Mesenchymal stem cell (in vitro differentiated cells and primary cell): ENCODE results near the gene ARID1B.

Experiments
- DNase-seq: peaks from one replicate; pipeline ENCODE4 v3.0.0-alpha.2; 2013
- H2AFZ ChIP-seq: one replicate; pipeline ENCODE4 v1.6.1; 2013; ENCODE audit warnings: low read depth, mild to moderate bottlenecking, control low read depth, inconsistent platforms, low read length, moderate library complexity
- H2AK5ac ChIP-seq: 2 replicates; pipeline ENCODE4 v1.6.1; 2013; ENCODE audit warnings: low read length, moderate library complexity, mild to moderate bottlenecking, inconsistent platforms; ENCODE audit not compliant: severe bottlenecking
- H2BK120ac ChIP-seq: one replicate; pipeline ENCODE4 v1.6.1; 2013; ENCODE audit warnings: low read depth, mild to moderate bottlenecking, inconsistent platforms, low read length, moderate library complexity
- H2BK12ac ChIP-seq, 2 experiments: one replicate each; pipeline ENCODE4 v1.6.1; 2013; ENCODE audit warnings: inconsistent platforms in 2 of 2, low read length in 2 of 2, mild to moderate bottlenecking in 2 of 2, moderate library complexity in 2 of 2, control low read depth in 1 of 2
- H2BK15ac ChIP-seq: one replicate; pipeline ENCODE4 v1.6.1; 2013; ENCODE audit warnings: mild to moderate bottlenecking, low read depth, inconsistent platforms; ENCODE audit not compliant: poor library complexity, severe bottlenecking
- H2BK5ac ChIP-seq: 2 replicates; pipeline ENCODE4 v1.6.1; 2013; ENCODE audit warnings: low read depth, mild to moderate bottlenecking, low read length, control low read depth, inconsistent platforms; ENCODE audit not compliant: poor library complexity, severe bottlenecking
- H3K14ac ChIP-seq, 2 experiments: one replicate each; pipeline ENCODE4 v1.6.1; 2013; ENCODE audit warnings: inconsistent platforms in 2 of 2, low read length in 2 of 2, control low read depth in 1 of 2, mild to moderate bottlenecking in 1 of 2, moderate library complexity in 1 of 2
- H3K18ac ChIP-seq, 2 experiments: one replicate each; pipeline ENCODE4 v1.6.1; 2013; ENCODE audit warnings: inconsistent platforms in 2 of 2, low read length in 2 of 2, control low read depth in 1 of 2, low read depth in 1 of 2, mild to moderate bottlenecking in 1 of 2
- H3K23ac ChIP-seq, 2 experiments: one replicate each; pipeline ENCODE4 v1.6.1; 2013; ENCODE audit warnings: inconsistent platforms in 2 of 2, low read length in 2 of 2, mild to moderate bottlenecking in 2 of 2, moderate library complexity in 2 of 2, control low read depth in 1 of 2
- H3K27ac ChIP-seq: 2 replicates; pipeline ENCODE4 v1.5.1; 2013; ENCODE audit warnings: mild to moderate bottlenecking, moderate library complexity, low read length, control low read depth, inconsistent platforms; ENCODE audit not compliant: poor library complexity, severe bottlenecking
- H3K27me3 ChIP-seq, 2 experiments: 2 replicates each; pipeline versions ENCODE4 v1.6.1 to v1.7.0; 2013; ENCODE audit warnings: low read length in 2 of 2, mild to moderate bottlenecking in 2 of 2, moderate library complexity in 2 of 2, control low read depth in 1 of 2, inconsistent platforms in 1 of 2; ENCODE audit not compliant: control insufficient read depth in 1 of 2, insufficient read depth in 1 of 2
- H3K36me3 ChIP-seq, 2 experiments: 2 replicates each; pipeline versions ENCODE4 v1.6.1 to v1.7.0; 2013; ENCODE audit warnings: low read length in 2 of 2, control low read depth in 1 of 2, inconsistent platforms in 1 of 2, low read depth in 1 of 2, mild to moderate bottlenecking in 1 of 2; ENCODE audit not compliant: insufficient read depth in 2 of 2, control insufficient read depth in 1 of 2
- H3K4ac ChIP-seq, 2 experiments: one replicate each; pipeline ENCODE4 v1.6.1; 2013; ENCODE audit warnings: inconsistent platforms in 2 of 2, low read length in 2 of 2, mild to moderate bottlenecking in 2 of 2, moderate library complexity in 2 of 2, control low read depth in 1 of 2, low read depth in 1 of 2
- H3K4me1 ChIP-seq: 2 replicates; pipeline ENCODE4 v1.6.1; 2013; ENCODE audit warnings: low read depth, low read length, control low read depth; ENCODE audit not compliant: control insufficient read depth, insufficient read depth
- H3K4me2 ChIP-seq: 2 replicates; pipeline ENCODE4 v1.6.1; 2013; ENCODE audit warnings: low read length, mild to moderate bottlenecking, inconsistent platforms; ENCODE audit not compliant: poor library complexity, severe bottlenecking
- H3K4me3 ChIP-seq, 2 experiments: 2 replicates each; pipeline versions ENCODE4 v1.5.1 to v1.7.0; 2013; ENCODE audit warnings: low read length in 2 of 2, mild to moderate bottlenecking in 2 of 2, control low read depth in 1 of 2, low read depth in 1 of 2; ENCODE audit not compliant: insufficient read depth in 1 of 2
- H3K79me1 ChIP-seq: replicated peaks from 2 replicates; pipeline ENCODE4 v1.6.1; 2013; ENCODE audit warnings: mild to moderate bottlenecking, control low read depth, low read length, inconsistent platforms; ENCODE audit not compliant: poor library complexity, severe bottlenecking
- H3K9ac ChIP-seq: 2 replicates; pipeline ENCODE4 v1.7.0; 2013; ENCODE audit warnings: mild to moderate bottlenecking, low read length, moderate library complexity
- H3K9me3 ChIP-seq: 2 replicates; pipeline ENCODE4 v1.7.0; 2013; ENCODE audit warnings: mild to moderate bottlenecking, low read length; ENCODE audit not compliant: control insufficient read depth
- H4K8ac ChIP-seq: one replicate; pipeline ENCODE4 v1.6.1; 2013; ENCODE audit warnings: inconsistent platforms, mild to moderate bottlenecking, low read length, moderate library complexity
- H4K91ac ChIP-seq: one replicate; pipeline ENCODE4 v1.6.1; 2013; ENCODE audit warnings: mild to moderate bottlenecking, low read length, inconsistent platforms
- WGBS: methylation state at CpG from one replicate; pipeline ENCODE4 v1.1.7; 2013; ENCODE audit warnings: mixed read lengths; 5-methylcytosine and 5-hydroxymethylcytosine counted together

ARID1B gene

GRCh38 chr6:157049133-157049532 lies 272.0 kb downstream of the ARID1B start:
- no peak overlapping the region for H2BK15ac ChIP-seq
- H2BK12ac ChIP-seq = no peak overlapping the region
- H3K36me3 ChIP-seq = no peaks in the 10 kb centered on the region
- no peaks in the 10 kb centered on the region for H3K9me3 ChIP-seq
- H3K14ac ChIP-seq = no peak overlapping the region
- H4K91ac ChIP-seq = no peak overlapping the region
- DNase-seq = no peak
- H4K8ac ChIP-seq = no peak overlapping the region
- no peaks in the 10 kb centered on the region for H3K4me1 ChIP-seq
- peaks cover 15% of the 10 kb centered on the region for H3K79me1 ChIP-seq
- no peaks in the 10 kb centered on the region for H3K27me3 ChIP-seq
- no peak overlapping the region for H3K4ac ChIP-seq
- H3K4me2 ChIP-seq = no peak overlapping the region
- H3K23ac ChIP-seq = no peak overlapping the region
- H3K9ac ChIP-seq = no peak overlapping the region
- no peak overlapping the region for H2AK5ac ChIP-seq
- H2AFZ ChIP-seq = no peak overlapping the region
- no peak overlapping the region for H2BK5ac ChIP-seq
- no peak overlapping the region for H2BK120ac ChIP-seq
- H3K27ac ChIP-seq = no peak overlapping the region
- H3K4me3 ChIP-seq = no peak overlapping the region
- WGBS = 93% methylated on average over 3 of the region's 5 CpGs
- no peak overlapping the region for H3K18ac ChIP-seq

DNA sequence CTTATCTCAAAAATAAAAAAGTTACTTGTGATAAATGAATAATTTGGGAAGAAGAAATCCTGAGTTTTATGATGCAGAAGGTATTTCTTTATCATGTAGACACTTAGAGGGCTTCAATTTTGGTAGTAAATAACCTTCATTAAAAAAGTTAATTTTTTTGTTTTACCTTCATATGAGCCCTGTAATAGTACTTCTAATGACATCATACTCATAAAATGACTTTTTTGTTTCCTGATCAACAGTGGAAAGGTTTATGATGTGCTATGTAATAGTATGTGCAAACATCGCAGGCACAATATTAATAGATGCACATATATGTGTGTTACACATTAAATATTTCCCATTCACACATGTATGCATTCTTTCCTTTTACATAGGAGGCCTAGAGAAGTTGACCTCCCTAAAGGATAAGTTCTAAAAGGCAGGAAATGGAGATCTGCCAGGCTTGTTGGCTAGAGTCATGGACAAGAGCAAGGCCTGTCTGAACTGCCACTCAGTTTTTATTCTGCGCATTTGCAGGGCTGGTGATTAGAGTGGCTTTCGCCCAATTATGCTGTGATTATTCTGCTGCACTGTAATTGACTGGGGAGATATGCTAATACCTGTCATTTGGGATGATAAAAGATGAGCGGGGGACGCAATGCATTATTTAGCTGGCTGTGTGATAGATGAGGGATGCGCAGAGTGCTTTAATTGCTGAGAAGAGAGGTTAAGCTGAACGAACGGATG lies 273.5 kb downstream of the ARID1B start:
- DNase-seq = no peak
- Histone ChIP-seq H3K4ac (no peak overlapping the region), H3K4me3 (no peak overlapping the region), H3K9ac (no peak overlapping the region), H2BK120ac (no peak overlapping the region), H3K4me1 (no peaks in the 10 kb centered on the region), H4K91ac (no peak overlapping the region), H4K8ac (no peak overlapping the region), H2AFZ (no peak overlapping the region), H3K18ac (no peak overlapping the region), H2BK5ac (no peak overlapping the region), H3K14ac (no peak overlapping the region), H3K36me3 (peaks cover 2% of the 10 kb centered on the region in 2 experiments), H2BK12ac (no peak overlapping the region), H3K79me1 (peaks cover 20% of the 10 kb centered on the region), H3K9me3 (peaks cover 4% of the 10 kb centered on the region), H2BK15ac (no peak overlapping the region), H3K27ac (no peak overlapping the region), H3K23ac (no peak overlapping the region), H3K27me3 (no peaks in the 10 kb centered on the region), H2AK5ac (peak overlapping the region; percentile 67), H3K4me2 (no peak overlapping the region)
- 97% methylated on average over 7 of the region's 8 CpGs for WGBS

GRCh38 chr6:157054531-157054979 lies 277.4 kb downstream of the ARID1B start:
- no peak overlapping the region for H3K14ac ChIP-seq
- DNase-seq = no peak
- H2AFZ ChIP-seq = no peak overlapping the region
- H3K4ac ChIP-seq = no peak overlapping the region
- no peaks in the 10 kb centered on the region for H3K27me3 ChIP-seq
- peaks cover 9% of the 10 kb centered on the region for H3K9me3 ChIP-seq
- no peak overlapping the region for H2BK5ac ChIP-seq
- no peaks in the 10 kb centered on the region for H3K4me1 ChIP-seq
- H3K27ac ChIP-seq = no peak overlapping the region
- H3K23ac ChIP-seq = no peak overlapping the region
- H3K36me3 ChIP-seq = peaks cover 5 to 7% of the 10 kb centered on the region in 2 experiments
- H2BK12ac ChIP-seq = no peak overlapping the region
- peaks cover 30% of the 10 kb centered on the region for H3K79me1 ChIP-seq
- H2BK15ac ChIP-seq = no peak overlapping the region
- no peak overlapping the region for H4K8ac ChIP-seq
- H2BK120ac ChIP-seq = no peak overlapping the region
- H3K4me2 ChIP-seq = no peak overlapping the region
- H2AK5ac ChIP-seq = no peak overlapping the region
- H3K9ac ChIP-seq = no peak overlapping the region
- H3K4me3 ChIP-seq = no peak overlapping the region
- H4K91ac ChIP-seq = no peak overlapping the region
- H3K18ac ChIP-seq = no peak overlapping the region
- WGBS = 100% methylated on average over 4 of the region's 4 CpGs

DNA sequence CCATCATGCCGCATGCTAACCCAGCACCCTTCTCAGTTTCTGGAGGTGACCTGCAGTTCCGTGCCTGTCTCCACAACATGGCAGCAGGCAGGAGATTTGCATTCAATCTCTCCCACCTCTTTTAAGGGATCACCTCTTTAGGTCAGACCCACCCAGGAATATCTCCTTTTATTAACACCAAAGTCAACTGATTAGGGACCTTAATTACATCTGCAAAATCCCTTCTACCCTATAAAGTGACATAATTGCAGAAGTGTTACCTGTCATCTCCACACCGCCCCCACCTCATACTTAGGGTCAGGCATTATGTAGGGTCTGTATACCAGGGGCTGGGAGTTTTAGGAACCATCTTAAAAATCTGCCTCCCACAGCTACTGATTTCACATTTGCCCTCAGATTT lies 278.7 kb downstream of the ARID1B start:
- Histone ChIP-seq H4K91ac (no peak overlapping the region), H2BK12ac (no peak overlapping the region), H3K4me1 (peaks cover 1% of the 10 kb centered on the region), H2BK15ac (no peak overlapping the region), H3K79me1 (peaks cover 30% of the 10 kb centered on the region), H3K14ac (no peak overlapping the region), H3K9me3 (peaks cover 9% of the 10 kb centered on the region), H3K9ac (no peak overlapping the region), H4K8ac (no peak overlapping the region), H2AK5ac (no peak overlapping the region), H2AFZ (no peak overlapping the region), H3K23ac (no peak overlapping the region), H3K27me3 (no peaks in the 10 kb centered on the region), H3K4me2 (no peak overlapping the region), H3K18ac (no peak overlapping the region), H3K36me3 (peaks cover 5 to 7% of the 10 kb centered on the region in 2 experiments), H3K27ac (no peak overlapping the region), H2BK5ac (no peak overlapping the region), H3K4ac (no peak overlapping the region), H3K4me3 (no peak overlapping the region), H2BK120ac (no peak overlapping the region)
- WGBS = 100% methylated on average over 2 of the region's 3 CpGs
- DNase-seq = no peak
